ENCODE measurements around the gene FYCO1.
A peak's percentile ranks its signal among the peaks of the same experiment; 100 is the strongest.

Gene FYCO1

DNA sequence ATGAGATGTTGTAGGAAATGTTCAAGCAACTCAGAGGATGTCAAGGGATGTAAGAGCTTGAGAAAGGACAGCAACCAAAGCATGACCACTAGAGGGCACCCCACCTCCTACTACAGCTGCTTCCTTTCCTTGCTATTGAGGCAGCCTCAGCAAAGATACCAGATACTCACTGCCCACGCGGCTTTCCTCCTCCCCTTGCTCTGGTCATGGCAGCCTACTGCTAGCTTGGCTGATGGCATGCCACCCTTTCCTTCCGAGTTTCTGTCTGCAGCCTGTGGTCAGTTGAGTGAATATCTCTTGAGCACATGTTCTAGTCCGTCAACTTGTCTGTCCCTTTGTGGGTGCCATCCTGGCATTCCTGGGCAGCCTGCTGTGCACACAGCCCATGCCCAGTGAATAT lies 56.8 kb downstream of the FYCO1 start:
- H3K27me3 ChIP-seq (ENCODE audit: insufficient read depth, poor library complexity, severe bottlenecking): no peaks in the 10 kb centered on the region
- peak; percentile 75 to 84 for DNase-seq (ENCODE audit: low read depth in 1 of 2, low spot score in 1 of 2)
- TF ChIP-seq, protein P1, sequence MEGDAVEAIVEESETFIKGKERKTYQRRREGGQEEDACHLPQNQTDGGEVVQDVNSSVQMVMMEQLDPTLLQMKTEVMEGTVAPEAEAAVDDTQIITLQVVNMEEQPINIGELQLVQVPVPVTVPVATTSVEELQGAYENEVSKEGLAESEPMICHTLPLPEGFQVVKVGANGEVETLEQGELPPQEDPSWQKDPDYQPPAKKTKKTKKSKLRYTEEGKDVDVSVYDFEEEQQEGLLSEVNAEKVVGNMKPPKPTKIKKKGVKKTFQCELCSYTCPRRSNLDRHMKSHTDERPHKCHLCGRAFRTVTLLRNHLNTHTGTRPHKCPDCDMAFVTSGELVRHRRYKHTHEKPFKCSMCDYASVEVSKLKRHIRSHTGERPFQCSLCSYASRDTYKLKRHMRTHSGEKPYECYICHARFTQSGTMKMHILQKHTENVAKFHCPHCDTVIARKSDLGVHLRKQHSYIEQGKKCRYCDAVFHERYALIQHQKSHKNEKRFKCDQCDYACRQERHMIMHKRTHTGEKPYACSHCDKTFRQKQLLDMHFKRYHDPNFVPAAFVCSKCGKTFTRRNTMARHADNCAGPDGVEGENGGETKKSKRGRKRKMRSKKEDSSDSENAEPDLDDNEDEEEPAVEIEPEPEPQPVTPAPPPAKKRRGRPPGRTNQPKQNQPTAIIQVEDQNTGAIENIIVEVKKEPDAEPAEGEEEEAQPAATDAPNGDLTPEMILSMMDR (IDR thresholded peaks at IDR 0.05; ENCODE audit: insufficient read depth, low read length): peak; percentile 97
- TF ChIP-seq GABPA (IDR thresholded peaks at IDR 0.05; ENCODE audit: low read depth): no peak
- no peak overlapping the region for H3K4me3 ChIP-seq (replicated peaks; ENCODE audit: insufficient read depth, low read length)
- no peak overlapping the region for H3K27ac ChIP-seq (replicated peaks)

DNA sequence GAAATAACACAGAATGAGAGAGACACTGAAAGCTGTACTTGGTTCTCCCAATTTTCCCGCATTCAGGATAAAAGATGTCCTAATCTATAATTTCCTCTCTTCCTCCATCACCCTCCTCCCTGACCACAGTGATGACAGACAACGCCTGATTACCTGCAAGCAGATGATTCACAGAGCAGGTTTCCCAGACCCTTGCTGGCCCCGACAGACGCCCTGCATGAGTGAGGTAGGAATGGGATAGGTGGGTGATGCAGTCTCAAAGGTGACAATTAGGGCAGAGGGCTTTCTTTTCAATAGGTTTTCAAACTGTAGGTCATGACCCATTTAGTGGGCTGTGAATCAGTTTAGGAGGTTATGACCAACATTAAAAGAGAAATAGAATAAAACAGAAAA lies 57.6 kb downstream of the FYCO1 start:
- H3K27me3 ChIP-seq (ENCODE audit: insufficient read depth, poor library complexity, severe bottlenecking): no peaks in the 10 kb centered on the region
- H3K27ac ChIP-seq (replicated peaks): no peak overlapping the region
- TF ChIP-seq, protein P1 (IDR thresholded peaks at IDR 0.05; ENCODE audit: insufficient read depth, low read length): no peak

DNA sequence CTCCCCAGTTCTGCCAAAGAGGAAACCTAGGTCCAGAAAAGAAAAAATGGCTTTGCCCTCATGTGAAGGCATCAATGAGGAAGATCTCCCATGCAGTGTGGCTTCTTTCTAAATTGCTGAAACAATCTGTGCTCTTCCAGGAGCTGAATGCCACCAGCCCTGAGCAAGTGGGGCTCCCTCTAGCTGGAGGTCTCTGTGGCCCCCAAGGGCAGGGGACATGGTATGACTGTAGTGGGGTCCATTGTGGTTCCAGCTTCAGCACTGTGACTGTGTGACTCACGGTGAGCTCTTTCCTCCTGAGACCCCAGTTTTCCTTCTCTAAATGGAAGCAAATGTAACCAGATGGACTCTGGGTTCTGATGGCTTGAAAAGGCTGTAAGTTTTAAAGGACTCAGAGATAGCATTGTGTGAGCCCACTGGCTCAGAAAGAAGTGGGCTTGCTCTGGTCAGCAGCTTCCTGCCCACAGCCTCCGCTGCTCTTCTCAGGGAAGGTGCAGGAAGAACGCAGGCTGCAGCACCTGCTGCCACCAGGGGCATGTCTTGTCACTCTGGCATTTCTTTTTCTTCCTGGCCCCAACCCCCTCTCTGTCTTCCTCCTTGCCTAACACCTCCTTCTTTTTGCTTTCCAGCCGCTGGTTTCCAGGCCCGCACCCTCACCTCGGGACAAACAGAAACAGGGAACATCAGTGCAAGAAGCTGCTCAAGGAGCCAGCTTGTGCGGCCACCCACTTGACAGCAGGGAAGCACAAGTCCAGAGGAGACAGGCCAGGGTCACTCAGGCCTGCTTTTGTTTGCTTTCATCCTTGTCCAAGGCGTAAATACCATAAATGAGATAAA lies 58.2 kb downstream of the FYCO1 start:
- Histone ChIP-seq H3K27ac (replicated peaks) (no peak overlapping the region), H3K27me3 (ENCODE audit: insufficient read depth, poor library complexity, severe bottlenecking) (no peaks in the 10 kb centered on the region), H3K4me3 (replicated peaks; ENCODE audit: insufficient read depth, low read length) (no peak overlapping the region)
- TF ChIP-seq POLR2AphosphoS5 (IDR thresholded peaks at IDR 0.05; ENCODE audit: low read depth) (no peak), GABPA (IDR thresholded peaks at IDR 0.05; ENCODE audit: low read depth) (no peak), SPI1 (IDR thresholded peaks at IDR 0.05; ENCODE audit: borderline replicate concordance, low read depth) (no peak)
- TF ChIP-seq, protein P2, sequence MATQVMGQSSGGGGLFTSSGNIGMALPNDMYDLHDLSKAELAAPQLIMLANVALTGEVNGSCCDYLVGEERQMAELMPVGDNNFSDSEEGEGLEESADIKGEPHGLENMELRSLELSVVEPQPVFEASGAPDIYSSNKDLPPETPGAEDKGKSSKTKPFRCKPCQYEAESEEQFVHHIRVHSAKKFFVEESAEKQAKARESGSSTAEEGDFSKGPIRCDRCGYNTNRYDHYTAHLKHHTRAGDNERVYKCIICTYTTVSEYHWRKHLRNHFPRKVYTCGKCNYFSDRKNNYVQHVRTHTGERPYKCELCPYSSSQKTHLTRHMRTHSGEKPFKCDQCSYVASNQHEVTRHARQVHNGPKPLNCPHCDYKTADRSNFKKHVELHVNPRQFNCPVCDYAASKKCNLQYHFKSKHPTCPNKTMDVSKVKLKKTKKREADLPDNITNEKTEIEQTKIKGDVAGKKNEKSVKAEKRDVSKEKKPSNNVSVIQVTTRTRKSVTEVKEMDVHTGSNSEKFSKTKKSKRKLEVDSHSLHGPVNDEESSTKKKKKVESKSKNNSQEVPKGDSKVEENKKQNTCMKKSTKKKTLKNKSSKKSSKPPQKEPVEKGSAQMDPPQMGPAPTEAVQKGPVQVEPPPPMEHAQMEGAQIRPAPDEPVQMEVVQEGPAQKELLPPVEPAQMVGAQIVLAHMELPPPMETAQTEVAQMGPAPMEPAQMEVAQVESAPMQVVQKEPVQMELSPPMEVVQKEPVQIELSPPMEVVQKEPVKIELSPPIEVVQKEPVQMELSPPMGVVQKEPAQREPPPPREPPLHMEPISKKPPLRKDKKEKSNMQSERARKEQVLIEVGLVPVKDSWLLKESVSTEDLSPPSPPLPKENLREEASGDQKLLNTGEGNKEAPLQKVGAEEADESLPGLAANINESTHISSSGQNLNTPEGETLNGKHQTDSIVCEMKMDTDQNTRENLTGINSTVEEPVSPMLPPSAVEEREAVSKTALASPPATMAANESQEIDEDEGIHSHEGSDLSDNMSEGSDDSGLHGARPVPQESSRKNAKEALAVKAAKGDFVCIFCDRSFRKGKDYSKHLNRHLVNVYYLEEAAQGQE (IDR thresholded peaks at IDR 0.05; ENCODE audit: insufficient replicate concordance, low read depth): no peak
- TF ChIP-seq, protein P1 (IDR thresholded peaks at IDR 0.05; ENCODE audit: insufficient read depth, low read length): no peak
- no peak for DNase-seq (ENCODE audit: low read depth in 1 of 2, low spot score in 1 of 2)

More for the DNA sequence above, 57.6 kb downstream of the FYCO1 start:
- no peak for DNase-seq (ENCODE audit: low read depth in 1 of 2, low spot score in 1 of 2)
- H3K4me3 ChIP-seq (replicated peaks; ENCODE audit: insufficient read depth, low read length): no peak overlapping the region

DNA sequence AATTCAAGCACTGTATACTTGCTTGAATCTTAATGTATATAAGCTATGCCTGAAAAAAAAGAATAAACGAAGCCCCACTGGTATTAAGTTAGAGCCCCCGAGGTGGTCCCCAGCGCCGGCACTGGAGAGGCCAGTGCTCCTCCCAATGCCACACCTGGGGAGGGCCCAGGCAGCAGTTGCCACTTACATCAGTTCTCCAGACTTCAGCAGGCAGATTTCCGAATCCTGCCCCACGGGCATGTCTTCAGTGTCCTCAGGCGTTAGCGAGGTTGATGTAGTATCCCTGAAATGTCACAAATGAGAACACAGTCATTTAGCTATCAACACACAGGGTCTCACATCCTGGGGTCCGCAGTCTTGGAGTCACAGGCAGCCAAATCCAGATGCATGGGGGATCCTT lies 59.4 kb downstream of the FYCO1 start:
- Histone ChIP-seq H3K27me3 (ENCODE audit: insufficient read depth, poor library complexity, severe bottlenecking) (no peaks in the 10 kb centered on the region), H3K27ac (replicated peaks) (no peak overlapping the region), H3K4me3 (replicated peaks; ENCODE audit: insufficient read depth, low read length) (no peak overlapping the region)
- TF ChIP-seq GABPA (IDR thresholded peaks at IDR 0.05; ENCODE audit: low read depth) (no peak), SPI1 (IDR thresholded peaks at IDR 0.05; ENCODE audit: borderline replicate concordance, low read depth) (no peak), POLR2AphosphoS5 (IDR thresholded peaks at IDR 0.05; ENCODE audit: low read depth) (no peak)
- TF ChIP-seq, protein P2 (IDR thresholded peaks at IDR 0.05; ENCODE audit: insufficient replicate concordance, low read depth): no peak
- TF ChIP-seq, protein P1 (IDR thresholded peaks at IDR 0.05; ENCODE audit: insufficient read depth, low read length): no peak
- no peak for DNase-seq (ENCODE audit: low read depth in 1 of 2, low spot score in 1 of 2)

Data from HL-60 (cell line).